Left colon (tissue), 2 donors: ENCODE results near the gene DNAAF9. TPM values are rescaled to one million over a fixed set of nuclear protein-coding genes. Genes with fewer than 3 reads are reported as not detected.
"Not testable (repeated sequence)": the region's sequence is repeated elsewhere in the genome, so short reads cannot be mapped to it uniquely, and the experiment has no call there.

Source experiments
- ATAC-seq: fragments of 200-7000 bp; cut with Tn5 transposase; one replicate; pipeline ENCODE4 v1.9.1; 2020; ENCODE audit warnings: mild to moderate bottlenecking, moderate library complexity
- DNase-seq, 2 donors: peaks; one replicate each; pipeline ENCODE4 v3.0.0-alpha.2; 2020
- intact Hi-C, 2 donors: fragments of 100-400 bp; cut with DNase I in 1 of 2; cut with micrococcal nuclease in 1 of 2; formaldehyde crosslinking; loops; one replicate each; pipeline versions ENCODE4 v1.11.2 to v1.14.0; 2022; cut with DNase I, micrococcal nuclease
- long read RNA-seq: library from polyadenylated mRNA; unstranded; transcript quantifications from one replicate; pipeline ENCODE4 v2.0.0, GENCODE V29; 2021
- total RNA-seq, 2 donors: library from RNA; stranded (reverse); fragmentation: NEBNext Ultra II Directional; extraction: Animal tissue kit (Norgen Biotek cat#: 25700); gene quantifications; one replicate each; pipeline ENCODE4 v1.2.1, GENCODE V29; 2021
- donor health status: DM: no; HTN: no; CAD: no.
- donor health status: DM: yes; HTN: yes; CAD: no.

Gene DNAAF9
- 1 to 10 TPM; 1.6 to 5.1 TPM for total RNA-seq
- long read RNA-seq, full-length matches to known transcripts = 1 of 2 reads
- long read RNA-seq, partial matches to known transcripts = 1 of 2 reads
- long read RNA-seq, other reads (novel, unspliced or antisense) = 0 of 2 reads

DNA sequence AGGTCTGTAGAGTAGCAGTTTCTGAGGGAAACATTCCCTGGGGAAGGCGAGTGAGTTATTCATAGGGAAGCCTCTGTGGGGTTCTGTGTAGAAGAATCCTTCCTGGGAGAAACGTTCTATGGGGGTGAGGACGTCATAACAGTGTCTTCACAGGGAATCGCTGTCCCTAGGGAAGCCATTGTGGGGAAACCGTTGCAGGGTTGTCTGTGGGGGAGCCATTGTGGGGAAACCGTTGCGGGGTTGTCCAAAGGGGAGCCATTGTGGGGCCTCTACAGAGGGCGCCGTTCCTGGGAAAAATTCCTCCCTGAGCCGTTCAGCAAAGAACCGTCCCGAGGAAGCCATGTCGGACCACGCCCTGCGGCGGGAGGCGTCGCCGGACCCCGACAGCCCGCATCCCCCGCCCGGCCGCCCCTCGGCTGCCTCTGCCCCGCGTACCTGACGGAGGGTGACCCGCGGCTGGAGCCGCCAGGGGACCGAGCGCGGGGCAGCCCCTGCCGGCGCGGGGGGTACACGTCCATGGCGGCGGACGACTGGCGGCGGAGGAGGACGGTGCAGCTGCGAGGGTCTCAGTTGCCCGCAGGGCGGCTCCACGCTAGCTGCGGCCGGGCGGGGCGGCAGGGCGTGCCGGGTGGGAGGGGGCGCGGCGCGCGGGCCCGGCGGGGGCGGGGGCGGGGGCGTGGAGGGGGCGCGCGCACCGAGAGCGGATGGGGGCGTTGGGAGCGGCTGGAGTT is at the start of gene DNAAF9:
Gene DNAAF9, minus strand, starts transcription at position 630 of the 731 bp plus-strand sequence. Its CDS starts 112 bp downstream, at position 518.
- ATAC-seq (peak; percentile 29), DNase-seq (peak in 1 of 2 donors; percentile 30)
- intact Hi-C loops = no loop called here

DNA sequence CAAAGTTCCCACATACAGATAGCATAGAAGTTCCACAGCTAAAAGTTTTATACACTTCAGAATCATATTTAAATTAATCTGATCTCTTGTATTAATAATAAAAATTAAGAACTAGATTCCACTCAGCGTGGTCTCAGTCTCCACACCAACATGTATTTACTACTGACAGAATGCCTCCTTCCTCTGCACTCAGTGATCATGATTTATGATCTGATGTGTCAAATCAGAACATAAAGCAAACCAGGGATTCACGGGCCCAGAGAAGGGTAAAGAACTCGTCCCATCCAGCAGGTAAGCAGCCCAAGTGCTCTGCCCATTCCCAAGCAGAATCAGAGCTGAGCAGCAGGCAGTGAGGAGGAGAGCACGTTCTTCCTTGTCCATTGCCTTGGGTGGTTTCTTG is 49.2 kb upstream of the DNAAF9 start:
- no peak for ATAC-seq
- no peak for DNase-seq
- intact Hi-C loops = no loop called here

DNA sequence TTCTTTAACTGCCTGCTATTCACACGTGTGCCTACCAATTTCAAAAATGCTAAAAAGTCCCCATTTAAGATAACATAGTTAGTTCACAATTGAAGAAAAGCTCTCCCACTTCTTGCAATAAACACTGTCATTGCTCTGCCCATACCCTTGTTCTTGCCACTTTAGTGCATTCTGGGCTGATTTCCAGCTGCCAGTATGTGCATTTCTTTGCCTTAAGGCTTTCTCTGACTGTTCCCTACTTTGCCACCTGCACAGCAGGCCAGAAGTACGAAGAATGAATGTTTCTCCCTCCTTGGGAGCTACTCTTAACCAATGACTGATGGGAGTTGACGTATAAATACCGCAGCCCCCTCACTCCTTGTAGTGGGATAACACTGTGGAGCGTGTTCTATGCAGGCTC is 47.4 kb upstream of the DNAAF9 start:
- no peak for ATAC-seq
- intact Hi-C loops = no loop called here
- no peak for DNase-seq

DNA sequence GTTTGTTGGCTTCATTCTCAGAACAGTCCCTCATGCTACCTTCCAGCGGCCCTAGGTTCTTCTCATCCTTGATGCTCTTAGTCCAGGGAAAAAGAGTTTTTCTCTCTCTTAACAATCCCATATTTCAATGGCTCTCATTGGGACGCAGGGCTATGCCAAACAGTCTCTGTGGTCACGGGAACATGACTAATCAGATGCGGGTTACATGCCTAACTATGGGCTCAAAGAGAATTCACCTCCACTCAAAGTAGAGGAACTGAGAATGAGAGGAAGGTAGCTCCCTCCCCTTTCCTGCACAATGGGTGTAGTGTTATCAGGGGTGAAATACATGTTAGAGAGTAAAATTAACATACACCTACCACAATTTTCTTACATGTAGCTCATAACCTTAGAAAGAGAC is 45.2 kb upstream of the DNAAF9 start:
- no peak for ATAC-seq
- intact Hi-C loops = no loop called here
- no peak for DNase-seq

DNA sequence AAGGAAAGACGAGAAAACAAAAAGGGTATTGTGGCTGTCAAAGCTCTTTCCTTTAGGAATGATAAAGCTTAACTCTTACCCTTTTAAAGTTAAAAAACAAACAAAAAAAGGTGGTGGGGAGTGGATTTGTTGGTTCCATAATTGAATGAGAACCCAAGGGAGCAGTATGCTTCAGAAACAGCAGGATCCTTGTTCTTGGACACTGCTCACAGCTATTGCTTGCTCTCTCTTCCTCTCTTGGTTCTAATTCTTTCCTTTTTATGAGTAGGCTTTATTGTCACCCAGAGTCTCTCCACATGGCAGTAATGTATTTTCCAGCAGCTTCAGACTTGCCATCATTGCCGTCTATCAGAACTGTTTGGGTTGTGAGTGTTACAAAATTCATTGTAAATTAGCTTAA is 44.7 kb upstream of the DNAAF9 start:
- DNase-seq = no peak
- intact Hi-C loops = no loop called here
- no peak for ATAC-seq

DNA sequence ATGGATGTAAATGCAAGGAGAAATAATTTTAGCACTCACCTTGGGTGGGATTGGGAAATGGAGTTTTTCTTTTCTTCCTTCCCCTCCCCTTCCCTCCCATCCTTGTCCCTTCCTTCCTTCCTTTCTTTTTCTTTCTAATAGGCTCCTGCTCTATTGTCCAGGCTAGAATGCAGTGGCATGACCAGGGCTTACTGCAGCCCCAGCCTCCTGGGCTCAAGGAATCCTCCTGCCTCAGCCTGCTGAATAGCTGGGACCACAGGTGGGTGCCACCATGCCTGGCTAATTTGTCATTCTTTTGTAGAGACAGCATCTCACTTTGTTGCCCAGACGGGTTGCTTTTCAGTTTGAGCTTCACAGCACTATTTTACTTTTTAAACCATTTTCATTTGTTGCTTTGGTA is 41.9 kb upstream of the DNAAF9 start:
- ATAC-seq (no peak), DNase-seq (no peak)
- intact Hi-C loops = no loop called here

DNA sequence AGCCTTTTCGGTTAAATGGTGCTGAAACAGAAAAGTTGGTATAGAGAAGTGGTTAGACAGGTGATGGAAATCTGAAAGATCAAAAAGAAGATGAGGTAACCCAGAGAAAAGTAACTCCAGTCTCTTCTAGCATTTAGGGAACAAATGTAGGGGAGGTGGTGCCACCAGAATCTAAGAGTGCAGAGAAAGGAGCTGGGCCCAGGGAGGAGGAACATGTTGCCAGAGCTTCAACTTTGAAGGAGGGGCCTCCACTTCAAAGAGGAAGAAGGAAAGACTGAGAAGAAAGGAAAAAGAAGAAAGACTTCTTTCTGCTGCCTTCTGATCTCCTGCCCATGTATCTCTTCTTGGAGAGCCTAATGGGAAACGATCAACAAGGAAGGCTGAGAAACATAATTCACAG is 39.9 kb upstream of the DNAAF9 start:
- DNase-seq (no peak), ATAC-seq (no peak)
- intact Hi-C loops = no loop called here

DNA sequence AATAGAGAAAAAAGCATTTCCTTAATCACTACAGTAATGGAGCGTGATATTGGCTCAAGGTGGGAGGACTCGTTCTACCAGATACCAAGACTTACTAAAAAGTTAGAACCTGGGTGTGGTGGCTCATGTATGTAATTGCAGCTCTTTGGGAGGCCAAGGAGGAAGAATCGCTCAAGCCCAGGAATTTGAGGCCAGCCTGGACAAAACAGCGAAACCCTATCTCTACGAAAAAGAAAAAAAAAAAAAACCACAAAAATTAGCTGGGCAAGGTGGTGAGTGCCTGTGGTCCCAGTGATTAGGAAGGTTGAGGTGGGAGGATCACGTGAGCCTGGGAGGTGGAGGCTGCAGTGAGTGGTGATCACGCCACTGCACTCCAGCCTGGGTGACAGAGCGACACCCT is 39.3 kb upstream of the DNAAF9 start:
- DNase-seq (no peak), ATAC-seq (peak; percentile 52)
- intact Hi-C loops = no loop called here

DNA sequence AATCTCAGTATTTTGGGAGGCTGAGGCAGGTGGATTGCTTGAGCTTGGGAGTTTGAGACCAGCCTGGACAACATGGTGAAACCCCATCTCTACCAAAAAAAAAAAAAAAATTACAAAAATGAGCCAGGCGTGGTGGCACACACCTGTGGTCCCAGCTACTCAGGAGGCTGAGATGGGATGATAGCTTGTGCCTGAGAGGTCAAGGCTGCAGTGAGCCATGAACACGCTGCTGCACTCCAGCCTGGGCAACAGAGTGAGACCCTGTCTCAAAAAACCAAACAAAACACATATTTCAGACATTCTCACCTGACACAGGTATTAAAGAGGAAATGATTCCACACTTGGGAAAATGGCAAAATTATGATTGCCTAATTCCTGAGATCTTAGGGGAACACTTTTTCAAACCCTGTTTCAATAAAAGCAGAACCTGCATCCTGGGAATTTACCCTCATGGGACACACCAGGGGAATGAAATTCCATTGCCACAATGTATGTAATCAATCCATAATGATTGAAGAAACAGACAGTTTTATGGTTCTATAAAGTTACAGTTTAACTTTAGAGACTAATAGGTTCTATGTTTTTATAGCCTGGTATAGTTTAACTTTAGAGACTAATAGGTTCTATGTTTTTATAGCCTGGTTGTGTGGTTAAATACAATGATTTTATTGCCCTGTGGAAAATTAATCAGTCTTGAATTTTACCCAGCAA is 29.6 kb upstream of the DNAAF9 start:
- ATAC-seq = peak; percentile 95
- no peak for DNase-seq
- intact Hi-C loops = no loop called here

DNA sequence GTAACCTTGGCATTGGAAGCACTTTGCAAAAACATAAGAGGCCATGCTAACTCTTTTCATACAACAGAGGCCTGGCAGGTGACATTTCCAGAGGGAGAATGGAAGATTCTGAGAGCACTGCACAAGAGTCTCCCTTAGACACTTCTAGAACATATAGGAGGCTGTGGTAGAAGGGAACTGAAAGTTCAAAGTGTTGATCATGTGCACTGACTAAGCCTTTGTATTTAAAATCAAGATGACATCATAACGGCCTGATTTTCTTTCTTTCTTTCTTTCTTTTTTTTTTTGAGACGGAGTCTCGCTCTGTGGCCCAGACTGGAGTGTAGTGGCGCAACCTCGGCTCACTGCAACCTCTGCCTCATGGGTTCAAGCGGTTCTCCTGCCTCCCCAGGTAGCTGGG is 26.8 kb upstream of the DNAAF9 start:
- ATAC-seq (no peak), DNase-seq (no peak)
- intact Hi-C loops = no loop called here

DNA sequence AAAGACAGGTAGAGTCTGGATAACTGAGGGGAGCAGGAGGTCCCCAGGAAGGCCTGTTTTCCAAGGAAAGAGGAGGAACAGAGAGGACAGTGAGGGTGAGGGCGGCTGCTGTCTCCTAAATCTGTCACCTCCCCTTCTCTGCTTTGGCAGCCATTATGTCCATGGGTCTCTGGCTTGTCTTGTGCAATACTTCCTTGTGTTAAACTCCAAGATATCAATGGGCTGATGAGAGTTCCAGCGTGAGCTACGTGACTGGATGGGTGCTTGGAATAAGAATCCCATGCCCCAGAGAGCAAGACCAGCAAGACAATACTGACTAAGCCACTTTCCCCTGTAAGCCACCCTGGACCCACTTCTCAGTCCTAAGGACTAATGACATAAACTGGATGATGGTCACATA is 26.3 kb upstream of the DNAAF9 start:
- intact Hi-C loops = no loop called here
- DNase-seq = no peak

DNA sequence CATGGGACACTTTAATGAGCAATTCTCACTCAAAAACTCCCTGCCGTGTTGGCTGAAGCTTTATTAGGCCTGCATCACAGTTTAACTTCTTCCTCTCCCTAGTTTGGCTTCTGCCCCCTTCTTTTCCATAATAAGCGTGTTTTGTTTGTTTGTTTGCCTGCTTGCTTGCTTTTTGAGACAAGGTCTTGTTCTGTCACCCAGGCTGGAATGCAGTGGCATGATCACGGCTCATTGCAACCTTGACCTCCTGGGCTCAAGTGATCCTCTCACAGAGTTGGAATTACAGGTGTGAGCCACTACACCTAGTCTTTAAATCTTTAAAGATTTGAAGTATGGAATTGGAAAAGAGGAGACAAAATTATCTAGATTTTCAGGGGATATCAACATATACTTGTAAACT is 25.4 kb upstream of the DNAAF9 start:
- intact Hi-C loops = no loop called here
- no peak for DNase-seq
- ATAC-seq = no peak

More for the DNA sequence above, 26.3 kb upstream of the DNAAF9 start:
- ATAC-seq = no peak

DNA sequence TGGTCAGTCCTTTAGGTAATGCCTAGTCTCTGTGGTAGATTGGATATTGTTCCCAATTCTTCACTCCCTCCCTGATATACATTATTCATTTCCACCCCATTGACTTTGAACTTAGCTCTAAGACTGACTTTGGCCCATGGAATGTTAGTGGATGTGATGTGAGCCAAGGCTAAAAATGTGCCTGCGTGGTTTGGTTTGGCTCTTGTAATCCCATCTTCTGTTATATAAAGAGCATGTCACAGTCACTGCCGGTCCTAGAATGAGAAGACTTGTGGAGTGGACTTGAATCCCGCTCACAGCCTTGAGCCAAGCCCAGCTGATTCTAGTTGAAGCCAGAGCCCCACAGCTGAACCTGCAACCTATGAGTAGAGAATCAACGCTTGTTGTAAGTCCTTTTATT is 23.6 kb upstream of the DNAAF9 start:
- no peak for DNase-seq

DNA sequence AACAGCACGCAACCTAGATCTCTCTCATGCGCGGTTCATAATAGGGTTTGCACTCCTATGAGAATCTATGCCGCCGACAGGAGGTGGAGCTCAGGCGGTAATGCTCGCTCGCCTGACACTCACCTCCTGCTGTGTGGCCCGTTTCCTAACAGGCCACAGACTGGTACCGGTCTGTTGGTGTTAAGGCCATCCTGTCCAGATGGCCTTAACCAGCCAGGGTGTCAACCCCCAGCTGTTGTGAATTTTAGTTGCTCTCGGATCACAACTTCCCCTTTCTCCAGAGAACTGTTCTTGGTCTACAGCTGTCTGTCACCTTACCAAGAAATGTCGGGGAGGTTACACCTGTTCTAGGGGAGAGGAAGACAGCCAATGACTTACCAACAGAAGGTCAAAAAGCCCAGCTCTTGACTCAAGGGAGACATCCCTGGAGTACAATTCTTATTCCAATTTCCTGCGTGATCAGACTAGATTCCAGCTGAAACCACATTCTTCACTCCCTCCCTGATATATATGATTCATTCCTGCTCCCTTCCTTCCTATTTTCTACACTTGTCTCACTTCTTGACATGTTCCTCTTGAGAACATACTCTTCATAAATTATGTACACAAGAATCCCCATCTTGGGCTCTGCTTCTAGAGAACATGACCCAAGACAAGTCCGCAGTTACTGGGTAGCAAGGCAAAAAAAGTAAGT is 23.1 kb upstream of the DNAAF9 start:
- ATAC-seq (no peak), DNase-seq (no peak)
- intact Hi-C loops = no loop called here

More for the DNA sequence above, 23.6 kb upstream of the DNAAF9 start:
- intact Hi-C loops = no loop called here
- ATAC-seq = no peak

DNA sequence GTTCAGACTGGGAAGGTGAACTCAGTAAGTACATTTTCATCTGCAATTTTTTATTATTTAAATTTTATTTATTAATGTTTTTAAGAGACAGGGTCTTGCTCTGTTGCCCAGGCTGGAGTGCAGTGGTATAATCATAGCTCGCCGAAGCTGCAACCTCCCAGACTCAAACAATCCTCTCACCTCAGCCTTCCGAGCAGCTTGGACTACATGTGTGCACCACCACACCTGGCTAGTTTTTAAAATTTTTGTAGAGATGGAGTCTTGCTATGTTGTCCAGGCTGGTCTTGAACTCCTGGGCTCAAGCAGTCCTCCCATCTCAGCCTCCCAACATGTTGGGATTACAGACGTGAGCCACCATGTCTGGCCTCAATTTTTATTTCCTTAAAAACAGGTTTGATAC is 19.3 kb upstream of the DNAAF9 start:
- intact Hi-C loops, ATAC-seq, DNase-seq: not testable (repeated sequence)

DNA sequence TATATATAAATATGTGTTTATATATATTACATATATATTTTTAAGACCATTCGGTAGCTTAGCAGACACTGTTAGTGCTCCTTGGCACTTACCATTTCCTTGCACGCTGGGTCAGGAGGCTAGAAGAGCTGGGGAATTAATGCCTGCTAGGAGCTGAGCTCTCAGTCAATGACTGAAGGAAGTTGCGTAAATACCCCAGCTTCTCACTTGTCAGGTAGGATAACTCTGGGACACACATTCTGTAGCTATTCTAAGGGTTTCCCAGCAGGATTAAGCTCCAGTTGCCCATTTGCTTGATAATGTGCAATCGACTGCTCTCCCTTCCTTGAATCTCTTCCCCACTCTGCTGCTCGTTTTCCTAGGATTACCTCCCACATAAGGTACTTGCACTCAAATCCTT is 15.7 kb upstream of the DNAAF9 start:
- DNase-seq = no peak
- no peak for ATAC-seq
- intact Hi-C loops = no loop called here

DNA sequence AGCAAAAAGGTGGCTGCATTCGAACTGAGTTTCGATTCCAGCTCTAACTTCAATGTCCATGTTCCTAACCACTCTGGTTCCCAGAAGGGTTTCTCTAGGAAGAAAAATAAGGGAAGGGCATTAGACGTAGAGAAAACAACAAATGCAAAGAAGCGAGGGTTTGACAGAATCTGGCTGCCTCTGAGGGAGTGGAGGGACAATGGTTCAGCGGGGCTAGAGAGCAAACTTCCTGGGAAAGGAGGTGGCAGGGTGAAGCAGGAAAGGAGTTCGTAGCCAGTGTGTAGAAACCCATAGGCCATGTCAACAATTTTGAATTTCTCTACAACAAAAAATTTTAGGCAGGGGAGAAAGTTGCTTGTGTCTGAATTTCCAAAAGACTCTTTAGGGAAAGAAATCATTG is 14.5 kb upstream of the DNAAF9 start:
- ATAC-seq (no peak), DNase-seq (no peak)
- intact Hi-C loops = no loop called here

DNA sequence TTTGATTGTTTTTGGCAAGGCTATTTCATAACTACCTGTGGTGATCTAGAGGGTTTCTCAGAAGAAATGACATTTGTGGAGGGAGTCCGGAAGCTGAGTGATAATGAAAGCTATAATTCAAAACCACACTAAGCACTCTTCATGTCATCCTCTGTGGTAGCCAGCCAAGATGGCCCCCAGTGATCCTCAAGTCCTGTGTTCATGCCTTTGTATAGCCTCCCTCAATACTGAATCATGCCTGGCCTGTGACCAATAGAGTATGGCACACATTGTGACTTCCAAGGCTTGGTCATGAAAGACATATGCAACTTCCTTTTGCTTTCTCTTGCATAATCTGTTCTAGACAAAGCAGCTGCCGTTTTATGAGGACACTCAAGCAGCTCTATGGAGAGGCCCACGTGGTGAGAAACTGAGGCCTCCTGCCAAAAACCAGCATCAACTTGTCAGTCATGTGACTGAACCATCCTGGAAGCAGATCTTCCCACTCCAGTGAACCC is 12.8 kb upstream of the DNAAF9 start:
- peak; percentile 34 for ATAC-seq
- peak; percentile 22 to 46 for DNase-seq

DNA sequence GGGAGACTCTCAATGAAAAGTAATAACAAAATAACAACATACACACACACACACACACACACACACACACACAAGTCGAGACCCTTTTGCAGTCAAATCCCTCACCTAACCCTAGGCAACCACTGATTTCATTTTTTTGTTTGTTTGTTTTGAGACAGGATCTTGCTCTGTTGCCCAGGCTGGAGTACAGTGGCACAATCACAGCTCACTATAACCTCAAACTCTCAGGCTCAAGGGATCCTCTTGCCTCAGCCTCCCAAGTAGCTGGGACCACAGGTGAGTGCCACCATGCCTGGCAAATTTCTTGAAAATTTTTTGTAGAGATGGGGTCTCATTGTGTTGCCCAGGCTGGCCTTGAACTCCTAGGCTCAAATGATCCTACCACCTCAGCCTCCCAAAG is 10.7 kb upstream of the DNAAF9 start:
- DNase-seq, ATAC-seq, intact Hi-C loops: not testable (repeated sequence)

More for the DNA sequence above, 12.8 kb upstream of the DNAAF9 start:
- intact Hi-C loops = no loop called here

DNA sequence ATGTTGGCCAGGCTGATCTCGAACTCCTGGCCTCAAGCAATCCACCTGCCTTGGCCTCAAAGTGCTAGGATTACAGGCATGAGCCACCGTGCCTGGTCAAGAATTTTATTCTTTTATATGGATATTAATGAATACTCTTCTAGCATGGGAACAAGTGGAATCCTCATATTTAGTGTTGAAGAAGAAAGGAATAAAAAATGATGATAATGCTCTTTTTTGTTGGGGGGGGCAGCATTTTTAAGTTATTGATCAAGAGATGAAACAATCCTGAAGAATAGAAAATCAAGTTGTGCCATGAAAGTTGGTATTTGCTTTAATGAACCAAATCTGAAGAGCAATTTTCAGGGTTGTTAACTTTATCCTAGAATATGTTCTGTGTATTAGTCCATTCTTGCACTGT is 6.7 kb upstream of the DNAAF9 start:
- intact Hi-C loops = no loop called here
- ATAC-seq = no peak
- no peak for DNase-seq
